ENCODE measurements around the gene STAT2.

DNA sequence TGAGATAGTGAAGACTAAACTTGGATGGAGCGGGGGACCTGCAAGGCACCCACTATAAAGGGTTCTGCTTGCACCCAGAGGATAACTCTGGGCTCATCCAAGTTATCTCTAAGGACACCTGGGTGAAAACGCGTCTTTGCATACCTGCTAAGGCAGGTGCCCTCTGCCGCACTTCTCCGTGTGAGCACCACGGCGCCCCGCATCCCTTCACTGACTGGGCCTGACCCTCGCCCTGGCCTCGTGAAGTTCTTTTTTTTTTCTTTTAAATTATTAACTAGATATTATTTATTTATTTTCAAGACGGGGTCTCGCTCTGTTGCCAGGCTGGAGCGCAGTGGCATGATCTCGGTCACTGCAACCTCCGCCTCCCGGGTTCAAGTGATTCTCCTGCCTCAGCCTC is 22.7 kb upstream of the STAT2 start:
- TF ChIP-seq EZH2 (IDR thresholded peaks at IDR 0.05) (no peak), POLR2AphosphoS5 (IDR thresholded peaks at IDR 0.05; ENCODE audit: borderline replicate concordance, low read depth, low read length) (no peak), FOXP2 (optimal IDR thresholded peaks at IDR 0.05; ENCODE audit: control extremely low read depth, extremely low read length, insufficient read depth) (no peak)

Measured in SK-N-MC (cell line).